ENCODE measurements around the gene IL12RB2.
"Not testable (repeated sequence)": the region's sequence is repeated elsewhere in the genome, so short reads cannot be mapped to it uniquely, and the experiment has no call there.

IL12RB2 gene

DNA sequence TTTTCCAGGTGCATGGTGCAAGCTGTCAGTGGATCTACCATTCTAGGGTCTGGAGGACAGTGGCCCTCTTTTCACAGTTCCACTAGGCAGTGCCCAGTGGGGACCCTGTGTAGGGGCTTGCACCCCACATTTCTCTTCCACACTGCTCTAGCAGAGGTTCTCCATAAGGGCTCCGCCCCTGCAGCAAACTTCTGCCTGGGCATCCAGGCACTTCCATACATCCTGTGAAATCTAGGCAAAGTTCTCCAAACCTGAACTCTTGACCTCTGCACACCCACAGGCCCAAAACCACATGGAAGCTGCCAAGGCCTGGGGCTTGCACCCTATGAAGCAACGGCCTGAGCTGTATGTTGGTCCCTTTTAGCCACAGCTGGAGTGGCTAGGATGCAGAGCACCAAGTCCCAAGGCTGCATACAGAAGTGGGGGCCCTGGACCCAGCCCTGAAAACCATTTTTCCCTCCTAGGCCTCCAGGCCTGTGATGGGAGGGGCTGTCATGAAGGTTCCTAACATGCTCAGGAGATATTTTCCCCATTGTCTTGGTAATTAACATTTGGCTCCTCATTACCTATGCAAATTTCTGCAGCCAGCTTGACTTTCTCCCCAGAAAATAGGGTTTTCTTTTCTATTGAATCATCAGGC lies 76.4 kb downstream of the IL12RB2 start:
- TF ChIP-seq, protein P1, sequence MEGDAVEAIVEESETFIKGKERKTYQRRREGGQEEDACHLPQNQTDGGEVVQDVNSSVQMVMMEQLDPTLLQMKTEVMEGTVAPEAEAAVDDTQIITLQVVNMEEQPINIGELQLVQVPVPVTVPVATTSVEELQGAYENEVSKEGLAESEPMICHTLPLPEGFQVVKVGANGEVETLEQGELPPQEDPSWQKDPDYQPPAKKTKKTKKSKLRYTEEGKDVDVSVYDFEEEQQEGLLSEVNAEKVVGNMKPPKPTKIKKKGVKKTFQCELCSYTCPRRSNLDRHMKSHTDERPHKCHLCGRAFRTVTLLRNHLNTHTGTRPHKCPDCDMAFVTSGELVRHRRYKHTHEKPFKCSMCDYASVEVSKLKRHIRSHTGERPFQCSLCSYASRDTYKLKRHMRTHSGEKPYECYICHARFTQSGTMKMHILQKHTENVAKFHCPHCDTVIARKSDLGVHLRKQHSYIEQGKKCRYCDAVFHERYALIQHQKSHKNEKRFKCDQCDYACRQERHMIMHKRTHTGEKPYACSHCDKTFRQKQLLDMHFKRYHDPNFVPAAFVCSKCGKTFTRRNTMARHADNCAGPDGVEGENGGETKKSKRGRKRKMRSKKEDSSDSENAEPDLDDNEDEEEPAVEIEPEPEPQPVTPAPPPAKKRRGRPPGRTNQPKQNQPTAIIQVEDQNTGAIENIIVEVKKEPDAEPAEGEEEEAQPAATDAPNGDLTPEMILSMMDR (IDR thresholded peaks at IDR 0.05; ENCODE audit: control insufficient read depth, extremely low read depth, insufficient read depth), result no peak
- DNase-seq (ENCODE audit: low read depth), result no peak
- H3K4me3 ChIP-seq (ENCODE audit: low read depth, low read length), result no peak overlapping the region

DNA sequence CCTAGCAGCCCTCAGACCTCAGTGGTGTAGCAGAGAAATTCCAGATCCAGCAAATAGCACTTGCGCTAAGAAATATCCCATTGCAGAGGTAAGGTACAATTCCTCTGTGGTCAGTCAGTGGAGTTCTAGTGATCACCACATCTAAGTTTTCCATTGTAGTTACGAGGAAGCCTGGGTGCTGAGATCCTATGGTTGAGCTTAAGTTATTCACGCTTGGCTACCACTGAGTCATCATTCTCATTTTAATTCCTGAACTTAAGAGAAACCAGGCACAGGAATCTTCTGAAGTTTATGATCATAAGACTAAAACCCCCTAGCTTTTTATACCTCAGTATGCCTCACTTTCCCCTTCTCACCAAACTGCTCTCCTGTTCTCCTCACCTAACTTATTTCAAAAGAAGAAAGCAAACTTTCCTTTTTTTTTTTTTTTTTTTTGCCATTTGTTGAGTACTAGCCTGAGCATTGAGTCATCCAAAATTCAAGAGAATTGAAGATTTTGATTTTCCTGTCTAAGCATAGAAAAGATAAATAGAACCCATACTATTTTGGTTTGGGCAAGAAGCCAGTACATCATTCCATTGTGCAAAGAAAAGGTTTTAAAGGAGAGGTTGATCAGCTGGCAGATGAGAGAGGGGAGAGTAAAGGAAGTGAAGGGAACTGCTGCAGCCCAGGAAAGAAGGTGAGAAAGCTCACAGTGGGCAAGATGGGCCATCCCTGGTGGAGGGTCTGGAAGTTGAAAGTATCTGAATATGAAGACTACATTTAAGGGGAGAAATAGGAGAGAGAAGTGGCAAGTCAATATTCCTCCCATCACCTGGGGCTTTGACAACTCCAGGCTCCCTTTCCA lies 82.6 kb downstream of the IL12RB2 start:
- TF ChIP-seq, protein P1 (IDR thresholded peaks at IDR 0.05; ENCODE audit: control insufficient read depth, extremely low read depth, insufficient read depth), result no peak
- no peak overlapping the region for H3K4me3 ChIP-seq (ENCODE audit: low read depth, low read length)
- no peak for DNase-seq (ENCODE audit: low read depth)

GRCh38 chr1:67393240-67393639 lies 85.6 kb downstream of the IL12RB2 start:
- TF ChIP-seq, protein P1 (IDR thresholded peaks at IDR 0.05; ENCODE audit: control insufficient read depth, extremely low read depth, insufficient read depth), result no peak
- H3K4me3 ChIP-seq (ENCODE audit: low read depth, low read length), result no peak overlapping the region
- no peak for DNase-seq (ENCODE audit: low read depth)

- no peak overlapping the region for H3K4me3 ChIP-seq (ENCODE audit: low read depth, low read length)
- DNase-seq (ENCODE audit: low read depth), result no peak
- TF ChIP-seq, protein P1 (IDR thresholded peaks at IDR 0.05; ENCODE audit: control insufficient read depth, extremely low read depth, insufficient read depth), result no peak
Observed at GRCh38 chr1:67393737-67394136, 86.1 kb downstream of the IL12RB2 start.

DNA sequence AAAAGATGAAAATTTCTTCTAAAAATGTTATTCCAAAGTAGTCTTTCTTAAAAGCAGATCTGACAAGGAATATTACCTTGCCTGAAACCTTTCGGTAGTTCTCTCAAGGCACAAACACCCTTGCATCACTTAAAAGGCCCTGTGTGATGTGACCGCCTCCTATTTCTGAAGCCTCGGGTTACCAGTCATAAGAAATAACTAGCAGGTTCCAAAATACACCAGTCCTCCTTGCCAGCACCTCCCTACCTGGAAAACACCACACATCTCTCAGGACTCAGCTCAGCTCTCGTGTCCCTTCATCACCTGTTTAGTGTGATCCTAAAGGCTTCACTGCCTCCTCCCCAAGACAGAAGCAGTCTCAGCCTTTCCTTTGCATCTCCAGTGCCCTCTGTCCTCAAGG lies 86.9 kb downstream of the IL12RB2 start:
- no peak for DNase-seq (ENCODE audit: low read depth)
- H3K4me3 ChIP-seq (ENCODE audit: low read depth, low read length), result no peak overlapping the region
- TF ChIP-seq, protein P1 (IDR thresholded peaks at IDR 0.05; ENCODE audit: control insufficient read depth, extremely low read depth, insufficient read depth), result no peak

DNA sequence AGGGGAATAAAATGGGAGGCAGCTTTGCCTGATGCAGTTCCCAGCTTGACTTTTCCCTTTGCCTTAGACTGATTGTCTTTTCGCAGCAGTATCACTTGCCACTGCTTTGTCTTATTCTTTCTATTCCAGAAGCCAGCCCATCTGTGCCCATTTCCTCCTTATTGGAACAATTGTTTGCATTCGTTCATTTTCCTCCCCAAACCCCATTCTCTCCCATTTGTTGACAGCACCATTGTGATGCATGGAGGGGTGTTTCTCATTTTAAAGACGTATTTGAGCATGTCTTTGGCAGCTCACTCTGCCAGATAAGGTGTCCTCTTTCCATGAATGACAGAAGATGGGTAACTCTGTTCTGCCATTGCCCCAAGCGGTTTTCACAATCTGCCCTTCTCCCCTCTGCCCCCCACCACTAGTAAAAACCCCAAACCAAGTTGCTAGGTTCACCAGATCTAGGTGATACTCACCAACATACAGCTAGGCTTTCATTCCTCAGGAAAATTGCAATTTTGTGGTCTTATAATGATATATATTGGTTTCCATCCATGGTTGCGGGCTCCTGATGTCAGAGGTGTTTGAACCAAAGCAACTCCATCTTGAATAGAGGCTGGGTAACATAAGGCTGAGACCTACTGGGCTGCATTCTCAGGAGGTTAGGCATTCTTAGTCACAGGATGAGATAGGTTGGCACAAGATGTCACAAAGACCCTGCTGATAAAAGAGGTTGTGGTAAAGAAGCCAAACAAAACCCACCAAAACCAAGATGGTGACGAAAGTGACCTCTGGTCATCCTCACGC lies 91.7 kb downstream of the IL12RB2 start:
- DNase-seq (ENCODE audit: low read depth), result no peak
- no peak overlapping the region for H3K4me3 ChIP-seq (ENCODE audit: low read depth, low read length)
- TF ChIP-seq, protein P1 (IDR thresholded peaks at IDR 0.05; ENCODE audit: control insufficient read depth, extremely low read depth, insufficient read depth), result no peak

GRCh38 chr1:67400029-67400786 lies 92.5 kb downstream of the IL12RB2 start:
- not testable (repeated sequence) for H3K4me3 ChIP-seq (ENCODE audit: low read depth, low read length); DNase-seq (ENCODE audit: low read depth)

Measured in LNCaP clone FGC (cell line).